T-helper 17 cell (primary cell): ENCODE results near the gene TMEM43. TPM values are rescaled to one million over a fixed set of nuclear protein-coding genes. Genes with fewer than 3 reads are reported as not detected.

Experiments used
- ATAC-seq: fragments of 150-1000 bp; cut with Tn5 transposase; 2 replicates; pipeline ENCODE4 v1.10.0; 2021; ENCODE audit warnings: mild to moderate bottlenecking, moderate library complexity
- DNase-seq, 3 donors: peaks; one replicate each; pipeline versions ENCODE4 v3.0.0 to v3.0.0-alpha.2; 2020 to 2021
- H3K9me3 ChIP-seq: one replicate; pipeline ENCODE4 v1.7.0; 2013; ENCODE audit warnings: low read length, mild to moderate bottlenecking; ENCODE audit not compliant: control insufficient read depth, poor library complexity, severe bottlenecking
- H3K27ac Mint-ChIP-seq: one replicate; pipeline ENCODE4 v1.8.0; 2022; ENCODE audit warnings: mild to moderate bottlenecking, moderate library complexity, mixed read lengths
- H3K27me3 Mint-ChIP-seq: one replicate; pipeline ENCODE4 v1.8.0; 2022; ENCODE audit warnings: mixed read lengths
- H3K36me3 Mint-ChIP-seq: one replicate; pipeline ENCODE4 v1.8.0; 2022; ENCODE audit warnings: low read depth, mixed read lengths
- H3K4me1 Mint-ChIP-seq: one replicate; pipeline ENCODE4 v1.8.0; 2022; ENCODE audit warnings: mild to moderate bottlenecking, mixed read lengths
- H3K4me3 Mint-ChIP-seq: one replicate; pipeline ENCODE4 v1.8.0; 2022; ENCODE audit warnings: mild to moderate bottlenecking, moderate library complexity, mixed read lengths
- total RNA-seq, 4 donors: library from RNA in 2 of 4; stranded (reverse) in 2 of 4; gene quantifications; one replicate each; pipeline ENCODE4 v1.2.3 and lab custom pipeline; 2022 to 2026

The TMEM43 gene
- total RNA-seq, 2 donors from 2014 or later = 45.6 to 51.4 TPM

GRCh38 chr3:14152963-14153355 lies 28.1 kb downstream of the TMEM43 start:
- ATAC-seq = no peak
- H3K9me3 ChIP-seq = no peaks in the 10 kb centered on the region
- Mint-ChIP-seq H3K36me3 (peaks cover 13% of the 10 kb centered on the region), H3K27me3 (no peaks in the 10 kb centered on the region), H3K4me3 (no peak overlapping the region), H3K4me1 (peaks cover 13% of the 10 kb centered on the region), H3K27ac (peak overlapping the region; percentile 59)
- no peak for DNase-seq

- Mint-ChIP-seq H3K36me3 (peaks cover 18% of the 10 kb centered on the region), H3K27me3 (no peaks in the 10 kb centered on the region), H3K27ac (peak overlapping the region; percentile 51), H3K4me3 (no peak overlapping the region), H3K4me1 (peaks cover 16% of the 10 kb centered on the region)
- DNase-seq = no peak
- no peaks in the 10 kb centered on the region for H3K9me3 ChIP-seq
- no peak for ATAC-seq
Measured at GRCh38 chr3:14153663-14154062, 28.8 kb downstream of the TMEM43 start.

DNA sequence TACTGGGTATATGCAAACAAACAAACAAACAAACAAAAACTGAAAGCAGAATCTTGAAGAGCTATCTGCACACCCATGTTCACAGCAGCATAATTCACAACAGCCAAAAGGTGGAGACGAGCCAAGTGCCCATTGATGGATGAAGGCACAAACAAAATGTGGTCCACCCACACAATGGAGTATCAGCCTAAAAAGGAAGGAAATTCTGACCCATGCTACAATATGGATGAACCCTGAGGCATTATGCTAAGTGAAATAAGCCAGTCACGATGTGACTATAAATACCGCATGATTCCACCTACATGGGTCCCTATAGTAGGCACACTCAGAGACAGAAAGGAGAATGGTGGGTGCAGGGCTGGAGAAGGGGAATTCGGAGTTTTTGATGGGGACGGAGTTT lies 29.4 kb downstream of the TMEM43 start:
- H3K9me3 ChIP-seq = no peaks in the 10 kb centered on the region

GRCh38 chr3:14154895-14155440 lies 30.1 kb downstream of the TMEM43 start:
- peaks cover 19% of the 10 kb centered on the region for H3K36me3 Mint-ChIP-seq
- H3K4me3 Mint-ChIP-seq = no peak overlapping the region
- DNase-seq (no peak), ATAC-seq (no peak)
- no peaks in the 10 kb centered on the region for H3K9me3 ChIP-seq
- H3K4me1 Mint-ChIP-seq = peaks cover 18% of the 10 kb centered on the region
- no peaks in the 10 kb centered on the region for H3K27me3 Mint-ChIP-seq
- peak overlapping the region; percentile 51 for H3K27ac Mint-ChIP-seq

More for the DNA sequence above, 29.4 kb downstream of the TMEM43 start:
- ATAC-seq = no peak
- peaks cover 18% of the 10 kb centered on the region for H3K4me1 Mint-ChIP-seq
- no peak for DNase-seq
- H3K4me3 Mint-ChIP-seq = no peak overlapping the region
- peaks cover 19% of the 10 kb centered on the region for H3K36me3 Mint-ChIP-seq
- peak overlapping the region; percentile 51 for H3K27ac Mint-ChIP-seq
- H3K27me3 Mint-ChIP-seq = no peaks in the 10 kb centered on the region

GRCh38 chr3:14156201-14156600 lies 31.3 kb downstream of the TMEM43 start:
- no peak for ATAC-seq
- peaks cover 19% of the 10 kb centered on the region for H3K36me3 Mint-ChIP-seq
- H3K27me3 Mint-ChIP-seq = no peaks in the 10 kb centered on the region
- H3K27ac Mint-ChIP-seq = peak overlapping the region; percentile 84
- peaks cover 14% of the 10 kb centered on the region for H3K4me1 Mint-ChIP-seq
- peaks cover 3% of the 10 kb centered on the region for H3K9me3 ChIP-seq
- DNase-seq = no peak
- H3K4me3 Mint-ChIP-seq = peak overlapping the region; percentile 36

- Mint-ChIP-seq H3K27ac (peak overlapping the region; percentile 84), H3K4me3 (no peak overlapping the region), H3K36me3 (peaks cover 23% of the 10 kb centered on the region), H3K4me1 (peaks cover 14% of the 10 kb centered on the region), H3K27me3 (no peaks in the 10 kb centered on the region)
- no peak for DNase-seq
- no peak for ATAC-seq
- peaks cover 9% of the 10 kb centered on the region for H3K9me3 ChIP-seq
Measured at GRCh38 chr3:14156843-14157561, 32.1 kb downstream of the TMEM43 start.

DNA sequence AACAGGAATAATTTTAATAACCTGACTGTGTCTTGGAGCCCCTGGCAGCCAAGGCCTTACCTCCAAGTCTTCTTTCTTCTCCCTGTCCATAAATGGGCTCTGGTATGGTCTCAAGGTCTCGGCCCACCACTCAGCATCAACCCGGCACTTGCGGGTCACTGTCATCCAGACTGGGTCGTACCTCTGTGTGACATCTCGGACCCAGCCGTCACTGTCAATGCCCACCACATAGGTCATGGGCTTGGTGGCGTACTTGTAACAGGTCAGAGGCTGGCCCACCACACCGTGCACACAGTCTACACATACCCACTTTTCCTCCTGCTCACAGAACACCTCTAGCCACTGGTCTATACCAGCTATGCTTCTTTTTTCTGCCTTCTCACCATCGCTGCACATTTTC lies 33.1 kb downstream of the TMEM43 start:
- peaks cover 15% of the 10 kb centered on the region for H3K9me3 ChIP-seq
- Mint-ChIP-seq H3K4me3 (no peak overlapping the region), H3K4me1 (peaks cover 12% of the 10 kb centered on the region), H3K27me3 (no peaks in the 10 kb centered on the region), H3K27ac (peak overlapping the region; percentile 84), H3K36me3 (peaks cover 29% of the 10 kb centered on the region)
- DNase-seq = no peak
- ATAC-seq = no peak

GRCh38 chr3:14158370-14158769 lies 33.5 kb downstream of the TMEM43 start:
- DNase-seq (no peak), ATAC-seq (no peak)
- Mint-ChIP-seq H3K27ac (no peak overlapping the region), H3K4me1 (peaks cover 12% of the 10 kb centered on the region), H3K4me3 (peak overlapping the region; percentile 16), H3K36me3 (peaks cover 30% of the 10 kb centered on the region), H3K27me3 (no peaks in the 10 kb centered on the region)
- peaks cover 15% of the 10 kb centered on the region for H3K9me3 ChIP-seq

DNA sequence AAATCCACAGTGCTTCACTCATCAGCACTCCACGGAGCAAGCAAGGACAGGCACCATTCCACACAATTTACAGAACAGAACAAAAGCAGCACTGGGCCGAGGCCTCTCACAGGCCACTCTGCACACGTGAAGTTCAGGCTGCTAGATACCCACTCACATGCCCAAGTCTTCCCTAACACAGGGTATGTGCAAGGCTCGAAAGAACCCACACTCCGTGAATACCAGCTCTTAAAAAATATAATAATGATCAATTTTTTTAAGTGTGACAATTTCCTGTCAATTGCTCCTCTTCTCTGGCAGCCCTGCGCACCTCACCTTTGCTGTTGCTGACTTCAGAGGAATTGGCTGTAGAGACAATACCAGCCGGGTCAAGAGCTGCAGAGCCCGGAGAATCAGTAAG lies 34.6 kb downstream of the TMEM43 start:
- no peak for DNase-seq
- ATAC-seq = no peak
- no peak overlapping the region for H3K27ac Mint-ChIP-seq
- H3K4me1 Mint-ChIP-seq = peaks cover 6% of the 10 kb centered on the region
- no peaks in the 10 kb centered on the region for H3K27me3 Mint-ChIP-seq
- H3K9me3 ChIP-seq = peaks cover 15% of the 10 kb centered on the region
- H3K36me3 Mint-ChIP-seq = peaks cover 31% of the 10 kb centered on the region
- no peak overlapping the region for H3K4me3 Mint-ChIP-seq

DNA sequence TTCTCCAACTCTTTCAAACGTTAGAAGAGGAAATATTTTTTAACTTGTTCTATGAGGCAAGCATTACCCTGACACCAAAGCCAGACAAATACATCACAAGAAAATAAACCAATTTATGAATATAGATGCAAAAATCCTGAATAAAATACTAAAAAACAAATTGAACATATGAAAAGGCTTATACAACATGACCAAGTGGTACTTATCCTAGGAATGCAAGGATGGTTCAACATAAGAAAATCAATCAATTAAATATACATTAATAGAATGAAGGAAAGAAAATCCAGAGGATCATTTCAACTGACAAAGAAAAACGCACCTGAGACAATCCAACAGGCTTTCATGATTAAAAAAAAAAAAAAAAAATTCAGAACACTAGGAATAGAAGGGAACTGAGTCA lies 36.4 kb downstream of the TMEM43 start:
- no peak overlapping the region for H3K27ac Mint-ChIP-seq
- no peak for ATAC-seq
- H3K27me3 Mint-ChIP-seq = no peaks in the 10 kb centered on the region
- H3K36me3 Mint-ChIP-seq = peaks cover 26% of the 10 kb centered on the region
- peaks cover 15% of the 10 kb centered on the region for H3K9me3 ChIP-seq
- no peak overlapping the region for H3K4me3 Mint-ChIP-seq
- no peak for DNase-seq
- H3K4me1 Mint-ChIP-seq = peaks cover 8% of the 10 kb centered on the region

GRCh38 chr3:14162178-14162577 lies 37.3 kb downstream of the TMEM43 start:
- no peak overlapping the region for H3K27ac Mint-ChIP-seq
- ATAC-seq (no peak), DNase-seq (no peak)
- peaks cover 11% of the 10 kb centered on the region for H3K4me1 Mint-ChIP-seq
- H3K27me3 Mint-ChIP-seq = no peaks in the 10 kb centered on the region
- H3K36me3 Mint-ChIP-seq = peaks cover 32% of the 10 kb centered on the region
- H3K9me3 ChIP-seq = peaks cover 15% of the 10 kb centered on the region
- H3K4me3 Mint-ChIP-seq = no peak overlapping the region

GRCh38 chr3:14166877-14167603 lies 42.2 kb downstream of the TMEM43 start:
- peaks cover 26% of the 10 kb centered on the region for H3K4me1 Mint-ChIP-seq
- H3K36me3 Mint-ChIP-seq = peaks cover 45% of the 10 kb centered on the region
- no peak overlapping the region for H3K4me3 Mint-ChIP-seq
- H3K9me3 ChIP-seq = peaks cover 5% of the 10 kb centered on the region
- DNase-seq = no peak
- no peaks in the 10 kb centered on the region for H3K27me3 Mint-ChIP-seq
- no peak overlapping the region for H3K27ac Mint-ChIP-seq
- ATAC-seq = no peak

DNA sequence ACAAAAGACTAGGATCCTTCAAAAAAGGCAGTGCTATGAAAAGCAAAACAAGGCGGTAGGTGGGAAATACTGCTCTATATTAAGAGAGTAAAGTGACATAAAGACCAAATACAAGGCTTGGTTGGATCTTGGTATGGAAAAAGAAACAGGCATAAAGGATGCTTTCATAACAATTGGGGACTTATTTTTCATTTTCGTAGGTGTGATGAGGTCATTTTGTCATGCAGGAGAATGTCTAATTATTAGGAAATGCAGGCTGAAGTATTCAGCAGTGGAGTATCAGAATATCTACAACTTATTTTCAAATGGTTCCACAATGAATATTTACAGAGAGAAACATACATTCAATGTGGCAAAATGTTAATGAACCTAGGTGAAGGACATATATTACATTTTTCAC lies 44.6 kb downstream of the TMEM43 start:
- Mint-ChIP-seq H3K4me3 (no peak overlapping the region), H3K27me3 (no peaks in the 10 kb centered on the region), H3K27ac (peak overlapping the region; percentile 68), H3K36me3 (peaks cover 39% of the 10 kb centered on the region), H3K4me1 (peaks cover 38% of the 10 kb centered on the region)
- DNase-seq (no peak), ATAC-seq (no peak)
- no peaks in the 10 kb centered on the region for H3K9me3 ChIP-seq
